KMS-11 (cell line): ENCODE data around the gene ZNF511.

ENCODE experiments used
- H2AFZ ChIP-seq: fragments of 200-600 bp; sonication (generic); 2 replicates; pipeline ENCODE4 v1.6.1; 2016; ENCODE audit warnings: antibody characterized with exemption, mixed run types, low read depth
- H3K27ac ChIP-seq: fragments of 200-600 bp; sonication (generic); 2 replicates; pipeline ENCODE4 v1.6.1; 2016; ENCODE audit warnings: mild to moderate bottlenecking, mixed run types
- H3K27me3 ChIP-seq: fragments of 200-600 bp; sonication (generic); 2 replicates; pipeline ENCODE4 v1.6.1; 2017; ENCODE audit warnings: mild to moderate bottlenecking, low read depth, mixed run types, moderate library complexity; ENCODE audit not compliant: insufficient read depth
- H3K36me3 ChIP-seq: fragments of 200-600 bp; sonication (generic); 2 replicates; pipeline ENCODE4 v1.6.1; 2017; ENCODE audit warnings: mild to moderate bottlenecking, mixed run types; ENCODE audit not compliant: insufficient read depth
- H3K4me1 ChIP-seq: fragments of 200-600 bp; sonication (generic); 2 replicates; pipeline ENCODE4 v1.6.1; 2016; ENCODE audit warnings: mild to moderate bottlenecking, low read depth, mixed run types; ENCODE audit not compliant: poor library complexity, severe bottlenecking
- H3K4me2 ChIP-seq: fragments of 200-600 bp; sonication (generic); 2 replicates; pipeline ENCODE4 v1.7.0; 2016; ENCODE audit warnings: mild to moderate bottlenecking, mixed run types
- H3K4me3 ChIP-seq: fragments of 200-600 bp; sonication (generic); IDR thresholded peaks from 2 replicates; pipeline ENCODE4 v1.6.1; 2017; ENCODE audit warnings: low read depth, low read length, mixed read lengths; ENCODE audit not compliant: insufficient read depth
- H3K79me2 ChIP-seq: fragments of 200-600 bp; sonication (generic); 2 replicates; pipeline ENCODE4 v1.6.1; 2016; ENCODE audit warnings: low read depth, mixed run types; ENCODE audit not compliant: insufficient read depth
- H3K9ac ChIP-seq: fragments of 200-600 bp; sonication (generic); 2 replicates; pipeline ENCODE4 v1.6.1; 2016; ENCODE audit warnings: mild to moderate bottlenecking, mixed run types
- H4K20me1 ChIP-seq: fragments of 200-600 bp; sonication (generic); 2 replicates; pipeline ENCODE4 v1.6.1; 2016; ENCODE audit warnings: mild to moderate bottlenecking, mixed run types; ENCODE audit not compliant: insufficient read depth
- CTCF ChIP-seq: fragments of 200-600 bp; sonication (generic); conservative IDR thresholded peaks from 2 replicates; pipeline ENCODE4 v1.6.1; 2017; ENCODE audit warnings: low read depth, mild to moderate bottlenecking, antibody characterized with exemption, low read length, moderate library complexity, mixed read lengths

The ZNF511 gene

GRCh38 chr10:133267293-133267692 lies 41.4 kb upstream of the ZNF511 start:
- Histone ChIP-seq H3K4me3 (no peak overlapping the region), H2AFZ (no peak overlapping the region), H4K20me1 (no peaks in the 10 kb centered on the region), H3K4me1 (peaks cover 4% of the 10 kb centered on the region), H3K9ac (no peak overlapping the region), H3K27ac (no peak overlapping the region), H3K36me3 (no peaks in the 10 kb centered on the region), H3K4me2 (no peak overlapping the region), H3K27me3 (no peaks in the 10 kb centered on the region), H3K79me2 (no peaks in the 10 kb centered on the region)
- TF ChIP-seq CTCF: no peak

- no peak overlapping the region for H3K27ac ChIP-seq
- H2AFZ ChIP-seq: no peak overlapping the region
- H4K20me1 ChIP-seq: no peaks in the 10 kb centered on the region
- no peaks in the 10 kb centered on the region for H3K36me3 ChIP-seq
- H3K9ac ChIP-seq: no peak overlapping the region
- no peak overlapping the region for H3K4me3 ChIP-seq
- H3K4me1 ChIP-seq: no peaks in the 10 kb centered on the region
- no peaks in the 10 kb centered on the region for H3K79me2 ChIP-seq
- no peaks in the 10 kb centered on the region for H3K27me3 ChIP-seq
- TF ChIP-seq CTCF: no peak
- H3K4me2 ChIP-seq: no peak overlapping the region
These were observed 40.9 kb upstream of the ZNF511 start for GRCh38 chr10:133267829-133268228.

- no peak overlapping the region for H3K9ac ChIP-seq
- no peaks in the 10 kb centered on the region for H4K20me1 ChIP-seq
- H3K79me2 ChIP-seq: no peaks in the 10 kb centered on the region
- TF ChIP-seq CTCF: no peak
- no peak overlapping the region for H2AFZ ChIP-seq
- H3K27me3 ChIP-seq: no peaks in the 10 kb centered on the region
- no peak overlapping the region for H3K4me3 ChIP-seq
- H3K27ac ChIP-seq: no peak overlapping the region
- H3K4me2 ChIP-seq: no peak overlapping the region
- peaks cover 2% of the 10 kb centered on the region for H3K4me1 ChIP-seq
- H3K36me3 ChIP-seq: no peaks in the 10 kb centered on the region
These were observed 40.2 kb upstream of the ZNF511 start for GRCh38 chr10:133268532-133268931.

- Histone ChIP-seq H3K4me1 (peaks cover 8% of the 10 kb centered on the region), H3K4me2 (no peak overlapping the region), H3K79me2 (no peaks in the 10 kb centered on the region), H4K20me1 (no peaks in the 10 kb centered on the region), H3K9ac (no peak overlapping the region), H3K36me3 (no peaks in the 10 kb centered on the region), H3K4me3 (no peak overlapping the region), H2AFZ (no peak overlapping the region), H3K27ac (no peak overlapping the region), H3K27me3 (no peaks in the 10 kb centered on the region)
- TF ChIP-seq CTCF: no peak
These were observed 39.3 kb upstream of the ZNF511 start for GRCh38 chr10:133269367-133269766.
